Caco-2 (cell line): ENCODE results near the gene SLC1A7. TPM values are rescaled to one million over a fixed set of nuclear protein-coding genes. Genes with fewer than 3 reads are reported as not detected.

Experiments used
- BruUV-seq: library from RNA; stranded (reverse); fragments of 400-500 nt; replicated peaks from 2 replicates; lab custom pipeline; 2021; lab: Mats Ljungman, UMichigan
- CTCF ChIA-PET: fragments of 300-600 bp; sonication (Branson Sonifier 250); formaldehyde crosslinking; loops from one replicate; lab custom pipeline; 2022; ENCODE audit warnings: antibody characterized with exemption; lab: Charles Lee
- POLR2A ChIA-PET: fragments of 300-600 bp; sonication (Branson Sonifier 250); formaldehyde crosslinking; loops from one replicate; lab custom pipeline; 2022; ENCODE audit warnings: antibody characterized with exemption; lab: Charles Lee
- DNase-seq, 2 experiments: peaks; one replicate each; pipeline versions ENCODE4 v3.0.0 to v3.0.0-alpha.2; 2020 to 2022
- H3K27me3 ChIP-seq: replicated peaks from 2 replicates; pipeline ENCODE4 v1.6.0; 2011; ENCODE audit warnings: low read length; ENCODE audit not compliant: control insufficient read depth, insufficient read depth
- H3K36me3 ChIP-seq: 2 replicates; pipeline ENCODE4 v1.5.1; 2011; ENCODE audit warnings: low read length; ENCODE audit not compliant: control insufficient read depth, insufficient read depth
- H3K4me1 ChIP-seq: fragments of 250-450 bp; sonication (Bioruptor Pico); 2 replicates; pipeline ENCODE4 v1.5.1; 2020; ENCODE audit warnings: mild to moderate bottlenecking
- H3K4me3 ChIP-seq: 2 replicates; pipeline ENCODE4 v1.5.1; 2011; ENCODE audit warnings: low read depth, mild to moderate bottlenecking, control low read depth, low read length
- H3K9me3 ChIP-seq: fragments of 250-450 bp; sonication (Bioruptor Pico); 2 replicates; pipeline ENCODE4 v1.5.1; 2020; ENCODE audit warnings: mild to moderate bottlenecking, moderate library complexity
- H3K27ac Mint-ChIP-seq: one replicate; pipeline ENCODE4 v1.8.0; 2022; ENCODE audit warnings: mixed read lengths; ENCODE audit not compliant: unreplicated experiment
- H3K27me3 Mint-ChIP-seq: one replicate; pipeline ENCODE4 v1.8.0; 2022; ENCODE audit warnings: mixed read lengths; ENCODE audit not compliant: insufficient read depth, unreplicated experiment
- H3K36me3 Mint-ChIP-seq: one replicate; pipeline ENCODE4 v1.8.0; 2022; ENCODE audit warnings: mild to moderate bottlenecking, mixed read lengths; ENCODE audit not compliant: insufficient read depth, unreplicated experiment
- H3K4me1 Mint-ChIP-seq: one replicate; pipeline ENCODE4 v1.8.0; 2022; ENCODE audit warnings: low read depth, mixed read lengths; ENCODE audit not compliant: unreplicated experiment
- H3K4me3 Mint-ChIP-seq: one replicate; pipeline ENCODE4 v1.8.0; 2022; ENCODE audit warnings: mild to moderate bottlenecking, moderate library complexity, mixed read lengths; ENCODE audit not compliant: unreplicated experiment
- H3K9me3 Mint-ChIP-seq: one replicate; pipeline ENCODE4 v1.8.0; 2022; ENCODE audit warnings: mixed read lengths; ENCODE audit not compliant: unreplicated experiment
- intact Hi-C: fragments of 100-400 bp; cut with micrococcal nuclease; formaldehyde crosslinking; loops from one replicate; pipeline ENCODE4 v1.10.0; 2022; ENCODE audit not compliant: unreplicated experiment
- total RNA-seq: library from RNA; stranded (reverse); gene quantifications from 2 replicates; pipeline ENCODE4 v1.2.3, GENCODE V29; 2022
- TF ChIP-seq, protein P1 (sequence below), 2 experiments: fragments of 200-600 bp in 1 of 2; IDR thresholded peaks; 1 replicate in 1 of 2; 2 replicates in 1 of 2; pipeline versions ENCODE4 v1.5.1 to v1.8.0; 2011 to 2022; ENCODE audit warnings: antibody characterized with exemption in 1 of 2, control low read depth in 1 of 2, inconsistent platforms in 1 of 2, low read depth in 1 of 2, low read length in 1 of 2, mild to moderate bottlenecking in 1 of 2, moderate library complexity in 1 of 2; ENCODE audit not compliant: insufficient read depth in 1 of 2, severe bottlenecking in 1 of 2, unreplicated experiment in 1 of 2

The SLC1A7 gene
- total RNA-seq, 1 experiment from 2014 or later: not detected

DNA sequence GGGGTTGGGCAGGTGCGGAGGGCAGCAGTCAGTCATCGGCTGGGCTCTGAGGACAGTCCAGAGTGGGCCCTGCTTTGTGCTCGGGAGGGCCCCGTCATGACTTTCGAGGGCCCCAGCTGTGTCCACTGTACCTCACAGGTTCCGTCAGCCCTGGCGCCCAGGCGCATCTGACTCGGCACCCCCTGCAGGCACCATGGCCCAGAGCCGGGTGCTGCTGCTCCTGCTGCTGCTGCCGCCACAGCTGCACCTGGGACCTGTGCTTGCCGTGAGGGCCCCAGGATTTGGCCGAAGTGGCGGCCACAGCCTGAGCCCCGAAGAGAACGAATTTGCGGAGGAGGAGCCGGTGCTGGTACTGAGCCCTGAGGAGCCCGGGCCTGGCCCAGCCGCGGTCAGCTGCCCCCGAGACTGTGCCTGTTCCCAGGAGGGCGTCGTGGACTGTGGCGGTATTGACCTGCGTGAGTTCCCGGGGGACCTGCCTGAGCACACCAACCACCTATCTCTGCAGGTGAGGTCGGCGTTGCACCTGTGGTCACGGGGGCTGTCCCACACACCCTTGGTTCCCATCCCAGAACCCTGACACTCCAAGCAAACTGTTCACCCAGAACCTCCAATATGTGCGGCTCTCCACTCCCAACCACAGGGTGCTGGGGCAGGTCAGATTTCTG is 72.6 kb downstream of the SLC1A7 start:
- Mint-ChIP-seq H3K9me3 (no peaks in the 10 kb centered on the region), H3K27ac (no peak overlapping the region), H3K4me1 (no peaks in the 10 kb centered on the region), H3K36me3 (no peaks in the 10 kb centered on the region), H3K4me3 (no peak overlapping the region), H3K27me3 (no peaks in the 10 kb centered on the region)
- Histone ChIP-seq H3K9me3 (no peaks in the 10 kb centered on the region), H3K4me1 (no peaks in the 10 kb centered on the region), H3K36me3 (no peaks in the 10 kb centered on the region), H3K27me3 (no peaks in the 10 kb centered on the region), H3K4me3 (no peak overlapping the region)
- CTCF ChIA-PET: no interaction called here
- POLR2A ChIA-PET: interaction anchor here (0.5 kb wide), 1 partner anchor 1660 kb away, joined by 3 read pairs; no protein-coding TSS in a partner anchor
- no peak for DNase-seq
- no TSS peak for BruUV-seq
- TF ChIP-seq, protein P1, sequence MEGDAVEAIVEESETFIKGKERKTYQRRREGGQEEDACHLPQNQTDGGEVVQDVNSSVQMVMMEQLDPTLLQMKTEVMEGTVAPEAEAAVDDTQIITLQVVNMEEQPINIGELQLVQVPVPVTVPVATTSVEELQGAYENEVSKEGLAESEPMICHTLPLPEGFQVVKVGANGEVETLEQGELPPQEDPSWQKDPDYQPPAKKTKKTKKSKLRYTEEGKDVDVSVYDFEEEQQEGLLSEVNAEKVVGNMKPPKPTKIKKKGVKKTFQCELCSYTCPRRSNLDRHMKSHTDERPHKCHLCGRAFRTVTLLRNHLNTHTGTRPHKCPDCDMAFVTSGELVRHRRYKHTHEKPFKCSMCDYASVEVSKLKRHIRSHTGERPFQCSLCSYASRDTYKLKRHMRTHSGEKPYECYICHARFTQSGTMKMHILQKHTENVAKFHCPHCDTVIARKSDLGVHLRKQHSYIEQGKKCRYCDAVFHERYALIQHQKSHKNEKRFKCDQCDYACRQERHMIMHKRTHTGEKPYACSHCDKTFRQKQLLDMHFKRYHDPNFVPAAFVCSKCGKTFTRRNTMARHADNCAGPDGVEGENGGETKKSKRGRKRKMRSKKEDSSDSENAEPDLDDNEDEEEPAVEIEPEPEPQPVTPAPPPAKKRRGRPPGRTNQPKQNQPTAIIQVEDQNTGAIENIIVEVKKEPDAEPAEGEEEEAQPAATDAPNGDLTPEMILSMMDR (IDR thresholded peaks at IDR 0.05; ENCODE audit: insufficient read depth in 1 of 2, low read depth in 1 of 2, low read length in 1 of 2, severe bottlenecking in 1 of 2, unreplicated experiment in 1 of 2): no peak
- intact Hi-C loops: loop anchor here (5.0 kb wide), 1 partner anchor 113 kb away; no protein-coding TSS in a partner anchor

DNA sequence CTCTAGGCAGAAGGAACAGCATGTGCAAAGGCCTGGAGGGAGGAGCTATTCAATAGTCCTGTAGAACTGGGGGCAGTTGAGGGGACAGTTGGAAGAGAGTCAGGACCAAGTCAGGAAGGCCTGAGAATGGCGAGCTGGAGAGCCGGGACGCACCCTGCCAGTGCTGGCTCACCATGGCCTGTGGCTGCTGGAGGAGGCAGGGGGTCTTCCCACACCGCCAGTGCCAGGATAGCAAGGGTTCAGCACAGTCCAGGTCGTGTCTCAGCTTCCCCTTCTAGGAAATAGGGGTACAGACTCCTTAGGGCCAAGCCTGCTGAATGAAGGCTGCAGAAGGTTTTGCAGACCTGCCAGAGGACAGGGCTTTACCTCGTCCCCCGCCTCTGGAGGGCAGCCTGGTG is 73.2 kb downstream of the SLC1A7 start:
- H3K4me1 ChIP-seq: no peaks in the 10 kb centered on the region
- DNase-seq: no peak
- H3K4me3 Mint-ChIP-seq: no peak overlapping the region
- no peaks in the 10 kb centered on the region for H3K27me3 Mint-ChIP-seq
- ChIA-PET CTCF (no interaction called here), POLR2A (no interaction called here)
- no peaks in the 10 kb centered on the region for H3K27me3 ChIP-seq
- TF ChIP-seq, protein P1 (IDR thresholded peaks at IDR 0.05; ENCODE audit: insufficient read depth in 1 of 2, low read depth in 1 of 2, low read length in 1 of 2, severe bottlenecking in 1 of 2, unreplicated experiment in 1 of 2): no peak
- BruUV-seq: no TSS peak
- H3K36me3 Mint-ChIP-seq: no peaks in the 10 kb centered on the region
- H3K9me3 ChIP-seq: no peaks in the 10 kb centered on the region
- intact Hi-C loops: loop anchor here (5.0 kb wide), 1 partner anchor 113 kb away; no protein-coding TSS in a partner anchor
- H3K4me3 ChIP-seq: no peak overlapping the region
- no peaks in the 10 kb centered on the region for H3K4me1 Mint-ChIP-seq
- no peak overlapping the region for H3K27ac Mint-ChIP-seq
- H3K36me3 ChIP-seq: no peaks in the 10 kb centered on the region
- H3K9me3 Mint-ChIP-seq: no peaks in the 10 kb centered on the region

DNA sequence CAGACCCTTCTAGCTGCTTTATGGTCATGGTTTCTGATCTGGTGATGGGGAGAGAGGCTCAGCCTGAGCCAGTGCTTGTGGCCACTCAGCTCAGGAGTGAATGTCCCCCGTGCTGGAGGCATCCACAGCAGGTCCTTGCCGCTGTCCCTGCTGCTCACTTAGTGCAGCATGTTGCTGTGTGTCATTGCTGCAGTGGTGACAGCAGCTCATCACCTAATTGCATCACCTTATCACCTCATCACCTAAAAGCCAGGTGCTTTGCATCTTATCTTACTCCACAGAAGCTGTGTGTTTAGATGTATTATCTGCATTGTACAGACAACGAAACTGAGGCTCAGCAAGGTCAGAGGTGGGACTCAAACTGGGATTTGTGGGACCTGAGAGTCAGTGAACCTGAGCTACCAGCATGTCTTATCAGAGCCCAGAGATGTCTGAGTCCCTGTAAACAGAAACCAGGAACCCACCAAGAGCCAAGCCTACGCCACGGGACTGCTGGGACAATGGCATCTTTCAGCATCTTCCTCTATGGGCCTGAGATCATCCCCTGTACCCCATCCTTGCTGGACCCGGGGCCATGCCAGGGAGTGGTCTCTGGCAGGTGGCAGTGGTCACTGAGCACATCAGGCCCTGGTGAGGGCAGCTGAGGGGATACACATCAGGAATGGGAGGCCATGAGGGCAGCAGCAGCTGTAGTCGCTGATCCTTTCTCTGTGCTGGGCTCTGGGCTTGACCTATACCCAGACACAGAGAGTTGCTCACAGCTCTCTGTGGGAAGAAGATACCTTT is 73.9 kb downstream of the SLC1A7 start:
- POLR2A ChIA-PET: interaction anchor here (0.6 kb wide), 1 partner anchor 226 kb away, joined by 3 read pairs; the partner anchor contains the start of gene ZYG11A
- no peak for DNase-seq
- TF ChIP-seq, protein P1 (IDR thresholded peaks at IDR 0.05; ENCODE audit: insufficient read depth in 1 of 2, low read depth in 1 of 2, low read length in 1 of 2, severe bottlenecking in 1 of 2, unreplicated experiment in 1 of 2): no peak
- Histone ChIP-seq H3K36me3 (no peaks in the 10 kb centered on the region), H3K4me3 (no peak overlapping the region), H3K4me1 (no peaks in the 10 kb centered on the region), H3K9me3 (no peaks in the 10 kb centered on the region), H3K27me3 (no peaks in the 10 kb centered on the region)
- Mint-ChIP-seq H3K27me3 (no peaks in the 10 kb centered on the region), H3K4me3 (no peak overlapping the region), H3K36me3 (no peaks in the 10 kb centered on the region), H3K4me1 (no peaks in the 10 kb centered on the region), H3K9me3 (no peaks in the 10 kb centered on the region), H3K27ac (no peak overlapping the region)
- BruUV-seq: no TSS peak
- intact Hi-C loops: loop anchor here (5.0 kb wide), 1 partner anchor 114 kb away; no protein-coding TSS in a partner anchor
- CTCF ChIA-PET: no interaction called here
